Pons (tissue), 1 donor: ENCODE measurements around the gene AVPR2.

Experiments
- DNase-seq: peaks from one replicate; pipeline ENCODE4 v3.0.0-alpha.2; 2016; ENCODE audit warnings: low spot score

The AVPR2 gene

DNA sequence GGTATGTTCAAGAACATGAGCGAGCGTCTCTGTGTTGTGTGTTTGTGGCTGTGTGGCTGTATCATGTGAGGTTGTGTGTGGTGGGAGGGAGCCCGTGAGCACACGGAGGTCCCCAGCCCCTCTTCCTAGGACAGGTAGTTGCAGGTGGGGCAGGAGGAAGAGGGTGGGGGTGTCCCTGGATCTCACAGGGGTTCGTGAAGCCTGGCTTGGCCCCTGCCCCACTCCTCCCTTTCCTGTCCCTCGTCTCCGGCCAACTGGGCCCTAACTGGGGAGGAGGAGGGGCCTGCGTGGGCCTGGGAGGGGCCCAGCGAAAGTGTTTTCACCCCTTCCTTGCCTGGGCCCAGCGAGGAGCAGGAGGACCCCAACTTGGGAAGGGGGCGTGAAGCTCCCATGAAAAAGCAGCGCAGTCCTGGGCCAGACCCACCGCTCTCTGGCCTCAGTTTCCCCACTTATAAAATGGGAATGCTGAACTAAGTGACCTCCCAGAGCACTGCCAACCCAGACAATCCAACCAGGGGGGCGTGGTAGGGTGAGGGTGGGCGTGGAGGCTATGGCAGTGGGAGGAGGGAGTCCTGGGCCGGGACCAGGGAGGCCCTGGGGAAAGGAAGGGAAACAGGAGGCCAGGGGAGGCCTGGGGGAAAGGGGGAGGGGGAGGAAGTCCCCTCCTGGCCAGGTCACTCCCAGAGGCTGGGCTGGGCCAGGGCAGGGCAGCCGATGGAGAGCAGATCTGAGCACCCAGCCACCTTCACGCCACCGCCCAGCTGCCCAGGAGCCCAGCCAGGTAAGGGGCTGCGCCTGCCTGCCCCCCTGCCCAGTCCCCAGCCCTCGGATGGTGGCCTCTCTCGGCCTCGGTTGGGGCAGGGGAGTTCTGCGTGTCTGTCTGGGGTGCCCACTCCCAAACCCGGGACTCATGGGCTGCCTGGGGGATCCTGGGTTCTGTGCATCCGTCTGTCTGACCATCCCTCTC, at the start of gene AVPR2:
AVPR2 (plus strand) TSS at position 683 of the 967 bp plus-strand sequence. CDS start 473 bp downstream, outside the sequence.
- DNase-seq, result no peak

DNA sequence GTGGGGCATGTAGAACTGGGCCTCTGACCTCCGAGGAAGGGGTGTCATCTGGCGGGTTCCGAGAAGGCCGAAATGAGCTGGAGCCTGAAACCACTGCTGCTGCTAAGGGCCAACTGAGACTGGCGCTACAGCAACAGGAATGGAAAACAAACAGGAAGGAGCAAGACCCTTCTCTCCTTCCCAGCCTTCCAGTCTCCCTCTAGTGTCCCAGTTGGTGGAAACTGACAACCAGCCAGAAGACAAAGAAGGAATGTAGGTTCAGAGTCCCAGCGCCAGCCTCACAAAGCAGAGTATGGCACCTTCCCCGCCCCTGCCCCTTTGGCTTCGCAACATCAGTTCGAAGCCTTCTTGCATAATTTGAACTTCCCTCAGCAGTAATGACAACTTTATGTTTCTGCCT, 49.8 kb upstream of the AVPR2 start:
- DNase-seq, result no peak

DNA sequence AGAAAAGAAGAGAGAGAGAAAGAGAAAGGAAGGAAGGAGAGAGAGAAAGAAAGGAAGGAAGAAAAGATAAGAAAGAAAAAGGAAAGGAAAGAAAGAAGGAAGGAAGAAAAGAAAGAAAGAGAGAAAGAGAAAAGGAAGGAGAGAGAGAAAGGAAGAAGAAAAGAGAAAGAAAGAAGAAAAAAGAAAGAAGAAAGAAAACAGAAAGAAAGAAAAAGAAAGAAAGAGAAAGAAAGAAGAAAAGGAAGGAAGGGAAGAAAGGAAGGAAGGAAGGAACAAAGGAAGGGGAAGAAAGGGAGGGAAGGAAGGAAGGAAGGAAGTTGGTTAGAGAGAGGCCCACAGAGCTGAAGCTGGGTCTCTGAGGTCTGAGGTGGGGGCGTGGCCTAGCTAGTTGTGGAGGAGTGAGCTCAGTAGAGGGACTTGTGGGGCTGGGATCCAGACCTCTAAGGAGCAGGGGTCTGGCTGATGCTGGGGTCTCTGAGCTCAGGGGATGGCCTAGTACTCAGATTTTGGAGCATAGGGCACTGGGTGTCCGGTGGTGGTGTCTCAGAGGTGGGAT, 47.0 kb upstream of the AVPR2 start:
- DNase-seq, result no peak

DNA sequence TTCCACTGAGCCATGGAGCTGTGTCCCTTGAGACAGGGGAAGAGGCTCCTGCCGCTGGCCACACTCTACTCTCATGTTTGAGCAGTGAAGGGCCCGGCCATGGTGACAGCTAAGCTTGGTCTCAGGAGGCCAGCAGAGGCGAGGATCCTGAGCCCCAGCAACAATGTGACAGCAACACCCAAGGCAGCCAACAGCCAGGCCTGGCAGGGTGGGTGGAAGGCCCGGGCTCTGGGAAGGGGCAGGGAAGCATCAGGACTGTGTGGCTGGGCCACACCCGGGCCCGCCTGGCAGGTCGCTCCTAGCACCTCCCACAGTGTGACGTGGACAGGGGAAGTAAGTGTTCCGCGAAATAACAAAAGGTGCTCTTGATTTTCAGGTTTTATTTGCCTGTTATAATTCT, 43.3 kb upstream of the AVPR2 start:
- no peak for DNase-seq

DNA sequence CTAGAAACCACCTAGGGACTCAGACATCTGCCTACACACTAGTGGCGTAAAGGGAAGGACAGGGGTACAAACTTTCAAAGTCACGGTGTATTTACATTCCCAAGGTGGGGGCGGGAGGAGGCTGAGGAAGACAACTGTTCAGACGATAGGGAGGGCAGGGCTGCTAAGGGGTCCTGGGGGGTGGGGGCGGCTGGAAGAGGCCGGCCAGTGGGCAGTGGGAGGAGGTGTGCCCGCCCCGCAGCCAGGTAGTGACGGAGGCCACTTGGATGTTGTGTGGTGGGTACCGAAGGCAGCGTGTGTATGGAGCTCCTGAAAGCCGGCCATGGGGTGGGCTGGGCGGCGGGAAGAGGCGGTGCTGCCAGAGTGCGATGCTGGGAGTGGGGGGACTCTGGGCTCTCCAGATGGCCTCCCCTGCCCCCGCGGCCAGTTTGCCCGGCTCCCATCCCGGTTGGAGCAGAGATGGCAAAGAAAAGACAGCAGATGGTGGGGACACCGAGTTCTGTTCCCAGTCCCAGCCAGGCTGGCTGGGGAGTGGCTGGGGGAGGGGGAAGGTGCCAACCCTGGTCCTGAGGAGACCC, 42.7 kb upstream of the AVPR2 start:
- no peak for DNase-seq

DNA sequence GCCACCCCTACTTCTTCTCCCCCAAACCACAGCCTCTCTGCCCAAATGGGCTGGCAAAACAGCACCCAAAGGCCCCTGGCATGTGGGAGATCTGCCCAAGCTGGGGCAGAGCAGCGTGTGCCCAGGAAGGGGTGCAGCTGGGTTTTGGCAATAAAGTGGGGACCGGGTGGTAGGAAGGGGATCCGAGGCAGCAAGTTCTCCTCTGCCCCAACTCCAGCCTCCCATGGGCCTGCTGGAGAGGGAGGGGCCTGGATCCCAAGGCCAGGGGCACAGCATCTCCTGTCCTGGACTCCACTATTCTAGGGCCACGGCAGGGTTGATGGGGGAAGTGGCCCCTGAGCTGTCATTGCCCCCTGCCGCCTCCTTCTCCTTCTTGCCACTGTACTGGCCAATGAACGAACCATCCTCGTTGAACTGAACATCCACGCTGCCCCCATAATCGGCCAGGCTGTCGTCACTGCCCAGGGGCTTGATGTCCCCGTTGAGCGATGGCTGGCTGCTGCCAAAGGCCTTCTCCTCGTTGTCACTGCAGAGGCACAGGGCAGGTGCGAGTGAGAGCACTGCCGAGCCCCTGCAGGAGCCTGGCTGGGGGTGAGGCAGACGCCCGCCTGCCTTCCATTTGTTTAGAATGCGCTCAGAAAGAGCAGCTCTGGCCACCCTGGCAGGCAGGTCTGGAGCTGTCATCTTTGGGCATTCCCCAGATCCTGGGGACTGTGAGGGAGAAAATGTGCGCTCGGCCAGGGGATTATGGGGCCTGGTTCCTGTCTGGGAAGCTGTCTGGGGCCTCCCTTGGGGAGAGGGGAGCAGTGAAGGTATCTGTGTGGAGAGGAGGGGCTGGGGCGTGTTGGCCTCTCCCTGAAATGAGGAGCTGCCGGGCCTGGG, 41.9 kb upstream of the AVPR2 start:
- DNase-seq, result no peak

DNA sequence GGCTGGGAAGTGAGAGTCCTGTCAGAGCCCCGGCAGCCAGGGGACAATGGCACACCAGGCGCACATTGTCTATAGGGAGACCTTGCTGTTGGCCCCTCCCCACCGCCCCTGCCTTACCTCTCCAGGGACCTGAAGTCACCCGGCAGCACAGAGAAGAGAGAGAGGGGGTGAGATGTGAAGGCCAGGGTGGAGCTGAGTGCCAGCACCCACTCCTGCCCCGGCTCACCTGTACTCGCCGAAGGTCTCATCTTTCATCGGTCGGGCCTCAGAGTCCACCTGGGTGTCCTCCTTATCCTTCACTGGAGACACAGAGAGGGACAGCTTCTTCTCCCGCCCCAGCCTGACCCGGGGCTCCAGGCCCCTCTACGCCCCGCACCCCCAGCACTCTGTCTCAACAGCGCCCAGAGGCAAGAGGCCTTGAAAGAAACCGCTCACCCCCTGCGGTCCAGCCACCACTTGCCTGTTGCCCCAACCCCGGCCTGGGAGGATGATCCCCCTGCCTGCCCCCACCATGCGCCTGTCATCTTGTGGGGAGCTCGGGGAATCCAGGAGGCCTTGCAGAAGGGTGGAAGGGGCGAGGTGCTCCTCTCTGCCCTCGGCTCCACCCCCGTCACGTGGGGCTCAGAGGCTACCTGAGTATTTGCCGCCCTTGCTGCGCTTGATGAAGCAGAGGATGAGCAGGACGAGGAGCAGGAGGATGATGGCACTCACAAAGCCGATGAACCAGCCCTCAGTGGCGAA, 41.1 kb upstream of the AVPR2 start:
- no peak for DNase-seq

DNA sequence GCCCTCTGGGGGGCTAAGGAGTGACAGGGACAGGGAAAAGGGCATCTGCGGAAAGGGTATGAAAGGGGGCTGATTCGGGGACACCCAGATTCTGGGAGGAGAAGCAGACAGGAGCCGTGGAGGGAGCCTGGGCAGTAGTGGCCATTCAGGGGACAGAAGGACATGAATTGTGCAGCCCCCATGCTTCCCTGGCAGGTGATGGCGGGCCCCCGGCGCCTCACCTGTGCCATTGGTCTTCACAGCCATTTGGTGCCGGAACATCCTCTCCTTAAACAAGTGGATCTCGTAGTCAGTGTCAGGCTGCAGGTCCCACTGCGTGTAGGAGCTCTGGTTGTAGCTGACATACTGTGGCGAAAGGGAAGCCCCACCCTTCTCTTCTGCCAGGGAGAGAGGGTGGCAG, 40.4 kb upstream of the AVPR2 start:
- DNase-seq, result no peak

DNA sequence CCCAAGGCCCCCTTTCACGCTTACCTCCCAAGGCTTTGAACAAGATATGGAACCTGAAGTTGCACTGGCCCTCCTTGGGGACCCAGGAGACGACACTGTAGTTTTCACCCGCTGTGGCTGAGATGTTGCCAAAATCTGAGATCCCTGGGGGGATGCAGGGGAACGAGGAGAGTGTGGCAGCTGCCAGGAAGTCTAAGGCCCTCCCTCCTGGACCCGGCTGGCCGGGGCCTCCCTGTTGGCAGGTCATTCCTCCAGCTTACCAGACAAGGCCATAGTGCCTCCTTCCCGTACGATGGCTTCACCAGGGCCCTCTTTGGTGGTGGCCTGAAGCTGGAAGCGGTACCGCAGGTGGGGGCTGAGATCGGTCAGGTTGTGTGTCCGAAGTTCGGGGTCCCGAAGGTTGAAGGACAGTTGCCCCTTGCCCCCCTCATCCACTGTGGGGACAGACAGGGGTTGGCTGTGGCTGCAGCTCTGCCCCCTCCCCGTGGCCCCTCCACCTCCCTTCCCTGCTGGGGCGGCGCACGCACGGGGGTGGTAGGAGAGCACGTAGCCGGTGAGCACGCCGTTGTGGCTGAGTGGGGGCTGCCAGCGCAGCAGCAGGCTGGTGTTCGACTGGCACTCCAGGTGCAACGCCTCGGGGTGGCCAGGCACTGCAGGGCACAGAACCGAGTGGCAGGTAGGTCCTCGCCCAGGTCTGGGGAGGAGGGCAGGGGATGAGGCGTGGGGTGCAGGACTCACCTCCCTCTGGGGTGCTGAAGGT, 39.7 kb upstream of the AVPR2 start:
- no peak for DNase-seq

DNA sequence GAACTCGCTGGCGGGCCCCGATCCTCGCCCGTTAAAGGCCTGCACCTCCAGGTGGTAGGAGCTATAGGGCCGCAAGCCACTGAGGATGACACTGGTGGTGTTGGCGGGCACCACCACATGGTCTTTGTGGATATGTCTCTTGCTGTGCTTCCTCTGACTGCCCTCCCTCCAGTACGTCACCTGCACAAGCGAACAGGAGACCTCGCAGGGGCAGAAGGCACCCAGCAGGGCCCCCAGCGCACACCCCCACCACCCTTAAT, 39.2 kb upstream of the AVPR2 start:
- DNase-seq, result no peak

DNA sequence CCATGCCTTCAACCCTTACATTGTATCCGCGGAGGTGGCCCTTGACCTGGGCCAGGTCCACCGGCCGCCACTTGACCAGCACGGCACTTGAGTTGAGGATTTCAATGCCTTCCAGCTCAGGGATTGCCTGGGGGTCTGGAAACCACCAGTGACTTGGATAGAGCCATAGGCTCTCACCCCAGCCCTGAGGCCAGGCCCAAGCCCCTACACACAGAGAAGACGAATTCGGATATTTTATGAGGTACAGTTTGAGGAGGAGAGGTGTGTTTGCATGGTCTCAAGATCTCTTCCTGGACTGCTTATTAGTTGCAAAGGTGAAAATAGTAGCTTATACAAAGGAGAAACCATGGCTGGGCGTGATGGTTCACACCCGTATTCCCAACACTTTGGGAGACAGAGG, 38.8 kb upstream of the AVPR2 start:
- no peak for DNase-seq

DNA sequence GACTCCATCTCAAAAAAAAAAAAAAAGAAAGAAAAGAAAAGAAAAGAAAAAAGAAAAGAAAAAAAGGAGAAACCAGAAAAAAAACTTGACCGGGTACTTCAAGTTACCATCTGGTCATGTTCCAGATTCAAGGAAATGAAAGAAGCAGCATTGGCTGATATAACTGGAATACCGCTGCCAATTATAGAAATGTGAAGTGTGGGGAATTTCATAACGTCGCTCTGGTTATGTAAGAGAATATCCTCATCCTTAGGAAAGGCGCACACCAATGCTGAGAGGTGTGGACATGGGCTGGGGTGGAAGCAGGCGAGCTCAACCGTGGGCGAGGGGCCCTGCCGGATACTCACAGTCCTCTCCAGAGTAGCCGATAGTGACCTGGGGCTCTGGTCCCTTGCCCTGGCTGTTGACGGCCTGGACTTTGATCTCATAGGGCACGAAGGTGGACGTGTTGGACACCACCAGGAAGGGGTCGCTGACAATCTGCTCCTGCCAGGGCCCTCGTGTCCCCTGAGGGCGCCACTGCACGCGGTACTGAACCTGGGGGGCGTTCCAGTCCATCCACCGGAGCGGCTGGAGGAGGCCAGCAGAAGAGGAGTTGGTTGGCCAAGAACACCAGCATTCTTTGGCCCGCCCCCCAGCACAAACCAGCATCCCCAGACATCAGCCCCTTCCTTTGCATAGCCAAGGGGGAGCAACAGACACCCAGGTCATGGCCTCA, 38.0 kb upstream of the AVPR2 start:
- no peak for DNase-seq

DNA sequence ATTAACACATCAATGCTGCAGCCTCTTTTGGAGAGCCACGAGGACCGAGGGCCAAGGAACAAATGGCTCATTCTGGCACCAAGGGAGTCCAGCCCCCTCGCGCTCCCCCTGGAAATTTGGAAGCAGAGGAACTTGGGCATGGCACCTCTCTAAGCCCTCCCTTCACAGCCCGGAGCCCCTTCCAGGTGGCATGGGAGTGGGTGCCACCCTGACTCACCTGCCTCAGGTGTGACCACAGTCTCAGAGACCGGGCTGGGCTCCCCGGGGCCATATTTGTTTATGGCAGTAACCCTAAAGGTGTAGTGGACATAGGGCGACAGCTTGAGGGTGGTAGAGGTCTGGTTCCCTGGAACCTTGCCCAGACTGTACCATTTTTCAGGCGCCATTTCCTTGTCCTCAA, 37.3 kb upstream of the AVPR2 start:
- no peak for DNase-seq

DNA sequence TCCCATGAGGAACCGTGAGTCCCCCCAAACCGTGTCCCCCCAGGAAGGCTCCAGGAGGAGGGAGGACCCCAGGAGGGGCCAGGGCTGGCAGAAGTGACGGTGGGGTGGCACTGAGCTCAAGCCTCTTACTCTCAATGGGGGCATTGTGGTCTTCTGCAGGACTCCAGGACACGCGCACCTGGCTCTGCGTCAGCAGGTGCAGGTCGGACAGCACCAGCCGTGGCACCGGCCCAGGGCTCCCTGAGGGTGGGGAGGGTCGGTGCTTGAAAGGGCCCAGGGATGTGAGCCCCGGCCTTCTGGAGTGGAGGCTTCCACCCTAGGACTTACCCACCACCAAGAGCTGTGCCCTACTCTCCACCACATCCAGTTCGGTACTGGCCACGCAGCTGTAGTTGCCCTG, 36.8 kb upstream of the AVPR2 start:
- DNase-seq, result no peak

DNA sequence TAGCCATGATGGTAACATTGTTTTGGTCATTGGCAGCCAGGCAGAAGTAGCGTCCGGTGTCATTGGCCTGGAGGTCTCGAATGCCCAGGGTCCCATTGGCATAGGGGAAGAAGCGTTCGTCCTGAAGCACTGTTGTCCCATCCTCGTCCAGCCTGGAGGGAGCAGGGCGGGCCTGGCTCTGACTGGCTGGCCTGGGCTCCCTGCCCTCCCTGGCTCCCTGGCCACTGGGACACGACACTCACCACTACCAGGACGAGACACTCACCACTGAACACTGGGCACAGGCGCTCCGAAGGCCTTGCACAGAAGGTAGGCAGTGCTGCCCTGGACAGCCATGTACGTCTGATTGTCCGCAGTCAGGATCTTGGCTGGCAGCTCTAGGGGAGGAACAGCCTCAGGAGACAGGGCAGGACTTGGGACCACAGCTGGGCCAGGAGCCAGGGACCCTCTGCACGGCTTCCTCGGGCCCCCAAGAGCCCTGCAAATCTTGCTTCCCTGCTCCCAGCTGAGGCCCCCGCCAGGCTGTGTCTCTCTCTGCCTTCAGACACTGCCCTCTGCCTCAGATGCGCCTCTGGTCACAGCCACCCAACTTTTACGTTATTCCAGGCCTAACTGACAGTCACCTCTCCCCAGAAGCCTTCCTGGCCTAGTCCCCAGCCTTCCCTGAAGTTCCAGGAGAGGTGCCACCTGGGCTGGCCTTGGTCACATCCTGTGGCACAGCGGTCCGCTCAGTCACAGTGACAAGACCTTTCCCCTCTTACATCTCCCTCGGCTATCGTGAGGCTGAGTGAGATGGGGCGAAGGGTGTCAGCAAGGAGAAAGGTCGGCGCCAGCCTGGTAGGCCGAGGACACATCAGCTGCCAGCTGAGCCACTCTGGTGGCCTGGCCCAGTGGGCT, 35.6 kb upstream of the AVPR2 start:
- no peak for DNase-seq

DNA sequence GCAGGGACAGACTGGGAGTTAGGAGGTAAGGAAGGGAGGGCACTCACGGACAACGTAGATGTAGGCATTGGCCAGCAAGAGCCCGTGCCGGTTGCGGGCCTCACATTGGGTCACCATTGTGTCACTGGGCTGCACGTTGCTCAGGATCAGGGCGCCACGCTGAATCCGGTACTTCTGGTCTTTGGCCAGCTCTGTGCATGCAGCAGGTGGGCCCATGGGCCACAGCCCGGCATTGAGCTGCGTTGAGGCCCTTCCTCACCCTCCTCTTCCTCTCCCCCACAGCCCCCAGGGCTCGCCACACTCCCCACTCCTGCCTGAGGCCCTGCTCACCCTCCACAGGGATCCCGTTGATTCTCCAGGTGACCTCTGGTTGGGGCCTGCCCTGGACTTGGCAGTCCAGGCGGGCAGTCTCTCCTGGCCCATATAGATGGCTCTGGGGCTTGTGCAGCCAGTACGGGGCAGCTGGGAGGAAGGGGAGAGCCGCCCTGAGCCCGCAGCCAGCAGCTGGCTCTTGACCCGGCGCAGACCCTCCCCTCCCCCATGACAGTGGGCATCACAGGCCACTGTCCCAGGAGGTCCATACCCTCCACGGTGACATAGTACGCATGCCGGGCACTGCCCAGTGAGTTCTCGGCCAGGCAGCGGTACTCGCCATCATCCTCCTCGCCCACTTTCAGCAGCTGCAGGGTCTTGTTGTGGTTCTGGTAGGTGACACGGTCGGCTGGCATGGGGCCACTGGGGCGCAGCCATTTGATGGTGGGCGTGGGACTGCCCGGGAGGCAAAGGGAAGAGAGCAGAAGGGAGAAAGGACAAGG, 34.8 kb upstream of the AVPR2 start:
- no peak for DNase-seq

DNA sequence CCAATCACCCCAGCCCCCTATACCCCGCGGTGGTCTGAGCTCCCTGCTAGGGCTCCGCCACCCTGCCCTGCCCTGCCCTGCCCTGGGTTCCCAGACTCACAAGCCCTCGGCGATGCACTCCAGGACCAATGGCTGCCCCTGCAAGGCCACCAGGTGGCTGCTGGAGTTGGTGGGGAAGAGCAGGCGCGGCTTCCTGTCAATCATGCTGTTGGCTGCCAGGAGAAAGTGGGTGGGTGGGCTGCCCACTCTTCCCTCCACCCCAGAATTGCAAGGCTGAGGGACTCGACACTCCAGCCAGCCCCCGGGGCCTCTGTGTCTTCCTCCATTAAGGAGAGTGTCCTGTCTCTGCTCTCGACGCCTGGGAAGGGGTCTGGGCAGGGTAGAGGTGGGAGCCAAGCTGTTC, 34.2 kb upstream of the AVPR2 start:
- no peak for DNase-seq

DNA sequence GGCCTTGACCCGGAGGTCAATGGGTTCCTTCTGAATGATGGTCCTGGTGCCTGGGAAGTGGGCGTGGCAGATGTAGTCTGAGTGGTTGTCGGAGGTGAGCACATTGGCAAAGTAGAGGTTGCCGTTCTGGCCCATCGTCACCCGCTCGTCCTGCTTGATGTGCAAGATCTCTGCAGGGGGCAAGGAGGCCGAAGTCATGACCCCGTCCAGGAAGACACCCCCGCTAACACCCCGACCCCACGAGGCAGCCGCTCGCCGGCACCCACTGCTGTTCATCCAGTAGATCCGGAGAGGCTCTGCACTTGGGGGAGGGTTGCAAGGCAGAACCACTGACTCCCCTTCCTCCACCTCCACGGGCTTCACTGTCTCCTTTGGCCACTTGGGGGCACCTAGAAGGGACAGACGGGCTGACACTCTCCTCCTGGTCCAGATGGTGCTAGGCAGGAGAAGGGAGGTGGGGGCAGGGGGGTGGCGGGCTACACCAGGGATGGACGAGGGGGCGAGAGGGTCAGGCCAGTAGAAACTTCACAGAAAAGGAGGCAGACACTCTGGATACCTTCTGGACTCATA, 33.6 kb upstream of the AVPR2 start:
- DNase-seq, result no peak
